ENCODE results near the gene SHC3. TPM values are rescaled to one million over a fixed set of nuclear protein-coding genes. Genes with fewer than 3 reads are reported as not detected.

SHC3 gene
- total RNA-seq, 2 donors from 2014 or later, result 5.7 to 6.9 TPM

DNA sequence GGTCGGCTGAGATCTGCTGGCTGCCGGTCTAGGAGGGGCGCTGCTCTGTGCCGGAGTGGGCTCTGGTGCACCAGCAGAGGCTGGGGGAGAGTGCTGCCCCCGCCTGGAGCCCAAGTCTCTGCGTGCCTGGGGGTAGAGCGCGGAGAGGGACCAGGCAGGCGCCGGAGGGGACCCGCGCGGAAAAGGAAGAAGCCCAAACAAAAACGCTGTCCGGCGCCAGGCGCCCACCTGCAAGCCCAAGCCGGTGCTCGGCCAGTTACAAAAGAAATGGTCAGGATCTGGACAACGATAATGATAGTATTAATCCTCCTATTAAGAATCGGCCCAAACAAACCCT lies 187.9 kb downstream of the SHC3 start:
- Histone ChIP-seq H3K27me3 (no peaks in the 10 kb centered on the region), H3K36me3 (replicated peaks in 1 of 2; ENCODE audit: insufficient read depth in 1 of 2, low read depth in 2 of 2) (no peaks in the 10 kb centered on the region), H3K4me1 (peaks cover 32% of the 10 kb centered on the region), H3K4me3 (peak overlapping the region; percentile 49 to 79), H3K9me3 (no peaks in the 10 kb centered on the region), H3K27ac (peak overlapping the region in 2 of 4 donors; percentile 35 to 56)
- TF ChIP-seq, protein P1, sequence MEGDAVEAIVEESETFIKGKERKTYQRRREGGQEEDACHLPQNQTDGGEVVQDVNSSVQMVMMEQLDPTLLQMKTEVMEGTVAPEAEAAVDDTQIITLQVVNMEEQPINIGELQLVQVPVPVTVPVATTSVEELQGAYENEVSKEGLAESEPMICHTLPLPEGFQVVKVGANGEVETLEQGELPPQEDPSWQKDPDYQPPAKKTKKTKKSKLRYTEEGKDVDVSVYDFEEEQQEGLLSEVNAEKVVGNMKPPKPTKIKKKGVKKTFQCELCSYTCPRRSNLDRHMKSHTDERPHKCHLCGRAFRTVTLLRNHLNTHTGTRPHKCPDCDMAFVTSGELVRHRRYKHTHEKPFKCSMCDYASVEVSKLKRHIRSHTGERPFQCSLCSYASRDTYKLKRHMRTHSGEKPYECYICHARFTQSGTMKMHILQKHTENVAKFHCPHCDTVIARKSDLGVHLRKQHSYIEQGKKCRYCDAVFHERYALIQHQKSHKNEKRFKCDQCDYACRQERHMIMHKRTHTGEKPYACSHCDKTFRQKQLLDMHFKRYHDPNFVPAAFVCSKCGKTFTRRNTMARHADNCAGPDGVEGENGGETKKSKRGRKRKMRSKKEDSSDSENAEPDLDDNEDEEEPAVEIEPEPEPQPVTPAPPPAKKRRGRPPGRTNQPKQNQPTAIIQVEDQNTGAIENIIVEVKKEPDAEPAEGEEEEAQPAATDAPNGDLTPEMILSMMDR (IDR thresholded peaks at IDR 0.05), result no peak
- no peak for TF ChIP-seq POLR2A (IDR thresholded peaks at IDR 0.05)
- 10 to 34% methylated on average over 15 to 21 of the region's 21 CpGs for WGBS, 2 donors
- intact Hi-C loops (cut with DNase I), result no loop called here
- ATAC-seq (no peak), DNase-seq (no peak)

GRCh38 chr9:88990041-88990728 lies 188.4 kb downstream of the SHC3 start:
- TF ChIP-seq POLR2A (IDR thresholded peaks at IDR 0.05), result no peak
- H3K27me3 ChIP-seq, result no peaks in the 10 kb centered on the region
- peaks cover 32% of the 10 kb centered on the region for H3K4me1 ChIP-seq
- no peaks in the 10 kb centered on the region for H3K9me3 ChIP-seq
- no peak for DNase-seq
- no peak overlapping the region for H3K4me3 ChIP-seq
- intact Hi-C loops (cut with DNase I), result no loop called here
- no peak overlapping the region for H3K27ac ChIP-seq
- no peaks in the 10 kb centered on the region for H3K36me3 ChIP-seq (replicated peaks in 1 of 2; ENCODE audit: insufficient read depth in 1 of 2, low read depth in 2 of 2)
- 73 to 76% methylated on average over 16 to 25 of the region's 25 CpGs for WGBS, 2 donors
- ATAC-seq, result no peak

DNA sequence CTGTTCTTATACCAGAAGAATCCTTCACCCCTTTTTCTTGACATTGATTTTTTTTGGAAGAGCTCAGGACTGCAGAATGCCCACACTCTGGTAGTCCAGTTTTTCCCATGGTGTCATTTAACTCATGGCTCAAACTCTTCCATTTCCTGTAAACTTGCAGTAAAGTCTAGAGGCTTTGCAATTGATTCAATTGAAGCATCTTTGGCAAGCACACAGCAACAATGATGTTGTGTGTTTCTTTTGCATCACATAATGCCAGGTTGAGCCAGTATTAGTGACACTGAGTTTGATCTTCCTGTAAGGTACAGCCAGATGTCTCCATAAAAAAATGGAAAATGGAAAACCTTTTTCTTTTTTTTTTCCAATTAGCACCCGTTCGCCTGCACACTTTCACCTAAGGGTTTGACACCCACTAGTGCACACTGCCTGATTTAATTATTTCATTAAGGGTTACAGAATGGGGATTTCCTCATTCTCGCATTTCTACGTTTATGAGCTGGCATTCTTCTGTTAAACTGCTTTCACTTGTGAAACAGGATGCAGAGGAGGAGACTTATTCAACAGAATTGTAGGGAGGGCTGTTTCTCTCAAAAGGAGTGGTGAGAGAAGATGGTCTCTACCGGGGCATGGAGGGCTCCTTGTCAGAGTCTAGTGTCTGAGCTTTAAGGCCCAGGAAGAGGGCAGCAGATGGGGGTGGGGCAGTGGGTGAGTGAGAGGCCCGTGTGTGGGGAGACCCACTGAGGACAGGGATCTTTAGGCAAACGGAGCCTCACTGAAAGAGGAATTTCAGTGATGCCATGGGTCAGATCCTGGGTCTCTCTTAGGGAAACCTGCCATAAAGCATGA lies 189.6 kb downstream of the SHC3 start:
- no peak overlapping the region for H3K4me3 ChIP-seq
- TF ChIP-seq, protein P1 (IDR thresholded peaks at IDR 0.05), result no peak
- no peak for TF ChIP-seq POLR2A (IDR thresholded peaks at IDR 0.05)
- intact Hi-C loops (cut with DNase I), result no loop called here
- no peaks in the 10 kb centered on the region for H3K36me3 ChIP-seq (replicated peaks in 1 of 2; ENCODE audit: insufficient read depth in 1 of 2, low read depth in 2 of 2)
- H3K27ac ChIP-seq, result no peak overlapping the region
- H3K4me1 ChIP-seq, result peaks cover 29% of the 10 kb centered on the region
- 51 to 60% methylated on average over 7 of the region's 7 CpGs for WGBS, 2 donors
- no peaks in the 10 kb centered on the region for H3K9me3 ChIP-seq
- no peaks in the 10 kb centered on the region for H3K27me3 ChIP-seq
- DNase-seq, result no peak
- no peak for ATAC-seq

- no peaks in the 10 kb centered on the region for H3K9me3 ChIP-seq
- TF ChIP-seq POLR2A (IDR thresholded peaks at IDR 0.05), result no peak
- TF ChIP-seq, protein P1 (IDR thresholded peaks at IDR 0.05), result no peak
- ATAC-seq (no peak), DNase-seq (no peak)
- intact Hi-C loops (cut with DNase I), result no loop called here
- H3K4me3 ChIP-seq, result no peak overlapping the region
- 63 to 85% methylated on average over 4 of the region's 4 CpGs for WGBS, 2 donors
- H3K4me1 ChIP-seq, result peaks cover 17% of the 10 kb centered on the region
- H3K27me3 ChIP-seq, result no peaks in the 10 kb centered on the region
- no peak overlapping the region for H3K27ac ChIP-seq
- H3K36me3 ChIP-seq (replicated peaks in 1 of 2; ENCODE audit: insufficient read depth in 1 of 2, low read depth in 2 of 2), result no peaks in the 10 kb centered on the region
Observed at GRCh38 chr9:88987661-88988060, 191.0 kb downstream of the SHC3 start.

- Histone ChIP-seq H3K36me3 (replicated peaks in 1 of 2; ENCODE audit: insufficient read depth in 1 of 2, low read depth in 2 of 2) (no peaks in the 10 kb centered on the region), H3K4me1 (peaks cover 8% of the 10 kb centered on the region), H3K27ac (no peak overlapping the region), H3K27me3 (no peaks in the 10 kb centered on the region), H3K9me3 (no peaks in the 10 kb centered on the region), H3K4me3 (no peak overlapping the region)
- TF ChIP-seq, protein P1 (IDR thresholded peaks at IDR 0.05), result no peak
- TF ChIP-seq POLR2A (IDR thresholded peaks at IDR 0.05), result no peak
- DNase-seq, result no peak
- ATAC-seq, result no peak
- intact Hi-C loops (cut with DNase I), result no loop called here
- WGBS, 2 donors, result 79 to 80% methylated on average over 3 of the region's 3 CpGs
Observed at GRCh38 chr9:88986776-88987175, 191.8 kb downstream of the SHC3 start.

Measured in body of pancreas (tissue), 4 donors.